Measurements from ENCODE around the gene GLT1D1.

DNA sequence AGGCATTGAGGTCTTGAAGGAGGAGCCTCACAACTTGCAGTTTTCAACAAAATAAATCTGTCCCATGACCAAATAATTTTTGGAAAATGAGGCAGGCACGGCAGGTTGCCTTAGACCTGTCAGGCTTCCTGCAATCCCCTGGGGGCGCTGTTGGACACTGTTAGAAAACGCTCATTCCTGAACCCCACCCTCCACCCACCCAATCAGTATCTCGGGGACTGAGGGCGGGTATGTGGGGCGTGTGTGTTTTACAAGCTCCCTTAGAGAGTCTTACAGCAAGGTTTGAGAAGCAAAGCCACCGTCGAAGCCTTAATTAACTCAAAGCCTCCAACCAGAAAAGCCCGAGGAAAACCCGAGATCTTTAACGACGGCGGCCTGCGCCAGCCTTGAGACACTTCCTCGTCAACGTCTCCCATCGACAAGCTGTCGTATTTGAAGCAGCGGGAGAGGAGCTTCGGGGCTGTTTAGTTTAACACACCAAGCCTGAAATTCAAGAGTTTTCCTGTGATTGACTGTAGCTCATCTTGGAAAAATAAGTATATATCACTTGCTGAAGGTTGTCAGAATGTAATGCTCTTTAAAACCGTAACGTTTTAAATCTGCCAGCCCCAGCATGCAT, 123.0 kb downstream of the GLT1D1 start:
- TF ChIP-seq EZH2phosphoT487 (IDR thresholded peaks at IDR 0.05; ENCODE audit: borderline replicate concordance) (no peak), ZBTB33 (IDR thresholded peaks at IDR 0.05; ENCODE audit: extremely low read depth, insufficient replicate concordance, low read length) (no peak), CTCF (IDR thresholded peaks at IDR 0.05 in 2 of 3, conservative IDR thresholded peaks at IDR 0.05 in 1 of 3; ENCODE audit: borderline replicate concordance in 1 of 3, insufficient read depth in 1 of 3, low read depth in 2 of 3, low read length in 2 of 3) (peak in 2 of 3 experiments; percentile 21 to 23; a peak in 3 of 6 replicates), RAD21 (IDR thresholded peaks at IDR 0.05; ENCODE audit: low read depth) (no peak), EZH2 (IDR thresholded peaks at IDR 0.05) (no peak), EGR1 (IDR thresholded peaks at IDR 0.05; ENCODE audit: low read depth) (no peak), YY1 (IDR thresholded peaks at IDR 0.05; ENCODE audit: extremely low read depth, insufficient replicate concordance, low read depth, low read length) (no peak), POLR2A (IDR thresholded peaks at IDR 0.05; ENCODE audit: borderline replicate concordance, extremely low read depth, insufficient read depth, insufficient read length) (no peak)
